ENCODE measurements around the gene APBA2. TPM values are rescaled to one million over a fixed set of nuclear protein-coding genes. Genes with fewer than 3 reads are reported as not detected.

APBA2 gene
- total RNA-seq, 1 experiment from 2014 or later = 0.31 TPM

DNA sequence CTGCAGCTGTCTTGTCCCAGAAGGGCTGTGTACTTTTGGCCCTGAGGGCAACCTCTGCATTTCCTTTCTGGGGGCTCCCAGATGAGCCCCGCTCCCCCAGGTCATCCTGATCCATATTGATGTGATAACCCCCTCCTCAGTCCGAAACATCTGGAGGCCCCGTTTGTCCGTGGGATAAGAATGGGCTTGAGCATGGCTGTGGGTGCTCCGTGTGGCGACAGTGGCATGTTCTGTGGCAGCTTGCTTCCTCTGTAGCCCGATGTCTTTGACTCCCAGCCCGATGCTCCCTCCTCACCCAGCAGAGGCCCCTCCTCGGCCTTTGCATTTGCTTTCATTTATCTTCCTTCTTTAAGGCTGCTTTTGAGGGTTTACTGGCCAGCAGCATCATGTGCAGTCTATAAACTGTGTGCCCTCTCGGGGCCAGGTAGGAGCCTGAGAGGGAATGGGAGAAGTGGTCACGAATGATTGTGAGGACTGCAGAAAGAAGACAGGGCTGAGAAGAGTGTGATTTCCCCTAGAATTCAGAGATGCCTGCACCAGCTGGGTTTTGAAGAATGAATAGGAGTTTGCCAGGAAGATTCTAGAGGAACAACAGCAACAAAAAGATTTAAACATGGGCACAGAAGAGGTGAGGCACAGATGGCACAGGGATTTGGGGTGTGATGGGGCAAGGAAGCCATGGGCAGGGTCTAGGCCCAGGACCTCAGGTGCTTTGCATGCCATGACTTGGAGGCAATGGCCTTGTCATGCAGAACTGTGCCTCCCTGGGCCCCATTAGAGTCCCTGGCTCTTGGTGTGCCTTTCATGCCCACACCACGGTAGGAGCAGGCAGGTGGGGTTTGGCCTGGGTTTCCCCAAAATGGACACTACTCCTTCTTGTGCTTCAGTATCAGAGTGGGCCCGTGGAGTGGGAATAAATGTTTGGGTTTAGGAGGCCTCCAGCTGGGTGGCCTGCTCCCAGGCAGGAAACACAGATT is 34.2 kb downstream of the APBA2 start:
- TF ChIP-seq CTCF (IDR thresholded peaks at IDR 0.05) (no peak), TCF7L2 (IDR thresholded peaks at IDR 0.05; ENCODE audit: low read depth, low read length) (no peak), SIN3A (IDR thresholded peaks at IDR 0.05; ENCODE audit: borderline replicate concordance, insufficient read depth, low read depth, low read length) (no peak), POLR2AphosphoS5 (IDR thresholded peaks at IDR 0.05; ENCODE audit: low read depth, low read length) (no peak), REST (IDR thresholded peaks at IDR 0.05; ENCODE audit: insufficient read depth in 1 of 2, low read depth in 2 of 2, low read length in 1 of 2) (no peak)
- no peaks in the 10 kb centered on the region for H3K4me1 ChIP-seq (ENCODE audit: control insufficient read depth, insufficient read depth, low read length)
- no peak for ATAC-seq
- H3K4me3 ChIP-seq (ENCODE audit: low read depth in 2 of 2, low read length in 2 of 2) = no peak overlapping the region
- H3K27me3 ChIP-seq (ENCODE audit: control insufficient read depth, insufficient read depth, low read length) = no peaks in the 10 kb centered on the region
- H3K36me3 ChIP-seq (ENCODE audit: control insufficient read depth, insufficient read depth, low read length) = no peaks in the 10 kb centered on the region
- intact Hi-C loops (cut with micrococcal nuclease; ENCODE audit: unreplicated experiment) = no loop called here
- DNase-seq (ENCODE audit: low read depth, low spot score) = no peak
- in situ Hi-C loops (cut with HindIII; ENCODE audit: low pct_unique_long_range_greater_than_20kb, low sequenced_read_pairs) = no loop called here
- ChIA-PET POLR2A (no interaction called here), CTCF (no interaction called here)
- no peaks in the 10 kb centered on the region for H3K9me3 ChIP-seq (ENCODE audit: control insufficient read depth, insufficient read depth, low read depth, low read length)
- BruUV-seq (replicated peaks) = no TSS peak
- H3K27ac ChIP-seq (ENCODE audit: low read length) = no peak overlapping the region

DNA sequence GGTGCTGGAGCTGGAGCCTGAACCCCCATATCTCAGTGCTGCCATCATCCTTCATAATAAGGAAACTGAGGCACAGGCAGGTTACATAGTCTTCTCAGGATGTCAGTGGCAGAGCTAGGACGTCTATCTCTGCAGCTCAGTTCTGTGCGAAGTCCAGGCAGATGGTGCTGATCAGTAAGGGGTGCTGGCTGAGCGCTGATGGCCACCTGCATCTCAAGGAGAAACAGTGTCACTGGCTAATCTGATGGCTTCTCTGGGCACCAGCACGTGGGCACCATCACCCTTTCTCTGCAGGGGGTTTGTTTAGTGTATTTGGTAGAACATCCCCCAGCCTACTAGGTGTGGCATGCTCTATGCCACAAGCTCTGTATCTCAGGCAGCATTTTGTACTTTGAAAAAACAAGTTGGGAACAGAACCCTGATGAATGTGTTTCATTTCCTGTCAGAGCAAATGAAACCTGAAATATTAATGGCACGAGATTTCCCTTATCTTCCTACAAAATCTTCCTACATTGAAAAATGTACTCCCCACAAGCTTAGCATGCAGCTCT is 35.1 kb downstream of the APBA2 start:
- BruUV-seq (replicated peaks) = no TSS peak
- H3K4me3 ChIP-seq (ENCODE audit: low read depth in 2 of 2, low read length in 2 of 2) = no peak overlapping the region
- 0 out of 2 replicates have a peak, but pooled peaks cover 4% of the 10 kb centered on the region for H3K27me3 ChIP-seq (ENCODE audit: control insufficient read depth, insufficient read depth, low read length)
- ATAC-seq = no peak
- in situ Hi-C loops (cut with HindIII; ENCODE audit: low pct_unique_long_range_greater_than_20kb, low sequenced_read_pairs) (no loop called here), intact Hi-C loops (cut with micrococcal nuclease; ENCODE audit: unreplicated experiment) (no loop called here)
- POLR2A ChIA-PET = no interaction called here
- H3K4me1 ChIP-seq (ENCODE audit: control insufficient read depth, insufficient read depth, low read length) = no peaks in the 10 kb centered on the region
- H3K36me3 ChIP-seq (ENCODE audit: control insufficient read depth, insufficient read depth, low read length) = no peaks in the 10 kb centered on the region
- H3K9me3 ChIP-seq (ENCODE audit: control insufficient read depth, insufficient read depth, low read depth, low read length) = no peaks in the 10 kb centered on the region
- CTCF ChIA-PET = no interaction called here
- H3K27ac ChIP-seq (ENCODE audit: low read length) = no peak overlapping the region
- DNase-seq (ENCODE audit: low read depth, low spot score) = no peak
- TF ChIP-seq REST (IDR thresholded peaks at IDR 0.05; ENCODE audit: insufficient read depth in 1 of 2, low read depth in 2 of 2, low read length in 1 of 2) (no peak), TCF7L2 (IDR thresholded peaks at IDR 0.05; ENCODE audit: low read depth, low read length) (no peak), CTCF (IDR thresholded peaks at IDR 0.05) (no peak), SIN3A (IDR thresholded peaks at IDR 0.05; ENCODE audit: borderline replicate concordance, insufficient read depth, low read depth, low read length) (no peak), POLR2AphosphoS5 (IDR thresholded peaks at IDR 0.05; ENCODE audit: low read depth, low read length) (no peak)
